HG03159 (cell line): ENCODE results near the gene SCYGR1.
"Not testable (repeated sequence)": the region's sequence is repeated elsewhere in the genome, so short reads cannot be mapped to it uniquely, and the experiment has no call there.

ENCODE experiments used
- ATAC-seq: cut with Tn5 transposase; IDR thresholded peaks from one replicate; pipeline ENCODE4 v1.9.1; 2021; ENCODE audit warnings: mild to moderate bottlenecking, moderate library complexity; ENCODE audit not compliant: unreplicated experiment

Gene SCYGR1

DNA sequence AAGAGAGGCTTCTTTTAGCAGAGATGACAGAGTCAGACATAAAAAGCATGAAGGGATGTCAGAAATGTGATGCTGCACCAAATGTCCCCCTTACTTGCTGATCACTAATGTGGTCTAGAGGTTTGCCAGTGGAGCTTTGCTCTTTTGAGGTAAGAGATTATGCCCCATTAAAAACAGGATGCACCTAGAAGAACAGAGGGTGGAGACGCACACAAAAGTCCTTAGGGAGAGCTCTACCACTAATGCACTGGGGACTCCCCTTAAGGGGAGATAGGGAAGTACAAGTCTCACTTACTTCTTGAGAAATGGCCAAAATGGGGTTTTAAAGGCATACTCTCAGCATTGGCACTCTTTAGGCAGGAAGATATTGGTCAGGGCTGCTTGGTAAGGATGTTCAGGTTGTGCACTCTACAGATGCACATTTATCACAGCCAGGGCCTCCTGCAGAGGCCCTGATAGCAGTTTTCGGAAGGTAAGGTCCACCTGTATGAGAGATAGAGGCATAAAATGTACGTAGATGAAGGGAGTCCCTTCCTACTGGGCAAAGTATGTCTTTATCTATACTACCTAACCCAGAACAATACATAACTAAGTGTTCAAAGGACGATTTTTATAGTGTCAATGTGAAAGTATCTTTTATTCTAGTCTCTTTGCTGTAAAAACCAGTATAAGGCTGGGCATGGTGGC lies 17.0 kb upstream of the SCYGR1 start:
- peak; percentile 39 for ATAC-seq

DNA sequence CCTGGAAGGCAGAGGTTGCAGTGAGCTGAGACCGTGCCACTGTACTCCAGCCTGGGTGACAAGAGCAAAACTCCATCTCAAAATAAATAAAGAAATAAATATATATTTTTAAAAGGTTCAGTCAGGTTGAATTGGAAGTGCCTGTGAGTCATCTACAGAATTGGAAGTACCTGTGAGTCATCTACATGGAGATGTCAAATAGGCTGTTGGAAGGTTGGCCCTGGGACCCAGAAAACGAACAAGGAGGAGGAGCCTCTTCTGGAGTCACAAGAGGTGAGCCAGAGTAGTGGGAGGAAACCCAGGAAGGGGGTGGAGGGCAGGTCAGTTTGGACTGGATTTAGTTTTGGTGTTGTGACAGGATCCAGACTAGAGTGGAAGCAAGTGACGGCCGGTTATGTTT lies 15.2 kb upstream of the SCYGR1 start:
- ATAC-seq: no peak

DNA sequence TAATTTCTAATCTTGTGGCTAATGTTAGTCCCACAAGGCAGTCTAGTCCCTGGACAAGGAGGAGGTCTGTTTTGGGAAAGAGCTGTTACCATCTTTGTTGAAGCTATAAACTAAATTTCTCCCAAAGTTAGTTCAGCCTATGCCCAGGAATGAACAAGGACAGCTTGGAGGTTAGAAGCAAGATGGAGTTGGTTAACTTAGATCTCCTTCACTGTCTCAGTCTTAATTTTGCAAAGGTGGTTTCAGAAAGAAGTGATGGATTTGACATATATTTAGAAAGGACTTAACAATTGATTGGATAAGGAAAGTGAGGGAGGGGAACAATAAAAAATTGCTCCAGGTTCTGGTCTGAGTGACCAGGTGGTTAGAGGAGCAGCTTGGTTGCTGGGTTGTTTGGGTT lies 14.6 kb upstream of the SCYGR1 start:
- no peak for ATAC-seq

DNA sequence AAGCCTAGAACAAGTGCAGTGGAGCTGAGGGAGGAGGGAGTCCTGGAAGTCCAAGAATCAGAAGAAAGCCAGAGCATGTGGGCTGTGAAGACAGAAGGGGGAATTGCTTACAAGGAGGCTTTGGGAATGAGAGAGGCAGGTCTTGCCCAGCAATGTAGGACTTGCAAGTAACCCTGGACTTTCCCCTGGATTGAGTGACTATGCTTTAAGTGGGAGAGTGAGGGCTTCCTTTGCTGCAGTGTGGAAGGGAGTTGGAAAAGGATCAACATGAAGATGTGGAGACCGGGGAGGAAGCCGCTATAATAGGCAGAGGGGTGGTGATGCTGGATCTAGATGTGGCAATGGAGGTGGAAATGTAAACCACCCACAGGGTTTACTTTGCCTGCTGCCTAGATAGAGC lies 13.8 kb upstream of the SCYGR1 start:
- no peak for ATAC-seq

DNA sequence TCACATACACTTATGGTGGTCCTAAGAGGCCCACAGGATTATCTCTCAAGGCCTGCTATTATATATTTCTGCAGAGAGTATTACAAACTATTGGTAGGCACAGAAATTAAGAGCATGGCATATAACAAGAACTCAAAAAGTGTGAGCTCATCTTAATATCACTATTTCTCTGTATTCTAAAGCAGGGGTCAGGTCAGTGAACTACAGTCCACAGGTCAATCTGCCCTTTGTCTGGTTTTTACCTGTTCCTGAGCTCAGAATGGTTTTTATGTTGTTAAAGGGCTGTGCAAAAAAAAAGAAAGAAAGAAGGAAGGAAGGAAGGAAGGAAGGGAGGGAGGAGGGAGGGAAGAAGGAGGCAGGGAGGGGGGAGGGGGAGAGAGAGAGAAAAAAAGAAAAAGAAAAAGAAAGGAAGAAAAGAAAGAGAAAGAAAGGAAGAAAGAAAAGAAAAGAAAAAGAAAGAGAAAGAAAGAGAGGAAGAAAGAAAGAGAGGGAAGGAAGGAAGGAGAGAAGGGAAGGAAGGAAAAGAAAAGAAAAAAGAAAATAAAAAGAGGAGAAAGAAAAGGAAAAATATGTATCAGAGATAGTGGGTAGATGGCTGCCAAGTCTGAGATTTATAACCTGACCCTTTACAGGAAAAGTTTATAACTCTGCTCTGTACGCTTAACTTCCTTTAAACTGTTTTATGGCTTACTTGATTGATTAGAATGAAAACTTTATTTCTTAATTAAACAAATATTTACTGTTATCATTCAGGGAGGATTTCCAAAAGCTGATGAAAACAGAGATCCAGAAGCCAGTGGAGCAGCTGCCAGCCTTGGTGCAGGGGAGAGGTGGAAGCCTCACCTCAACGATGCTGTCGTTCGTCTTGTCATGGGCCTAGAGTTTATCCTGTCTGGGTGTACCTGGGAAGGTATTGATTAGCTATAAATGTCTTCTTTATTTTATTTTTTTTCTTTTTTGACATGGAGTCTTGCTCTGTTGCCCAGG lies 11.2 kb upstream of the SCYGR1 start:
- no peak for ATAC-seq

DNA sequence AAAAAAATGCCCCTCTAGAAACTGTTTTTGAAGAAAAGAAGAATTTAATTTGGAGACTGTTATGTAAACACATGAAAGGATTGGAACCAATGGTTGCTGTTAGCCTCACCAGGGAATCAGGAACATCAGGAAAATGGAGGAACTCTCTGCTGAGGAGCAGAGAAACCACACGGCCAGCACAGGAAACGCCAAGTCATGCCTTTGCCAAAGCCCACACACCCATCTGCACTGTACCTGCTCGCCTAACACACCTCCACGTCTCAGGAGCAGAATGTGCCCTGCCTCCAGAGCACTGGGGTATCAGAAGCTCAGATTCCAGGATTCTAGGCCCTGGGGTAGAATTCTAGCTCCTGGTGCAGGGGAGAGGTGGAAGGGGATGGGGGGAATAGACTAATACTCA lies 9.8 kb upstream of the SCYGR1 start:
- no peak for ATAC-seq

DNA sequence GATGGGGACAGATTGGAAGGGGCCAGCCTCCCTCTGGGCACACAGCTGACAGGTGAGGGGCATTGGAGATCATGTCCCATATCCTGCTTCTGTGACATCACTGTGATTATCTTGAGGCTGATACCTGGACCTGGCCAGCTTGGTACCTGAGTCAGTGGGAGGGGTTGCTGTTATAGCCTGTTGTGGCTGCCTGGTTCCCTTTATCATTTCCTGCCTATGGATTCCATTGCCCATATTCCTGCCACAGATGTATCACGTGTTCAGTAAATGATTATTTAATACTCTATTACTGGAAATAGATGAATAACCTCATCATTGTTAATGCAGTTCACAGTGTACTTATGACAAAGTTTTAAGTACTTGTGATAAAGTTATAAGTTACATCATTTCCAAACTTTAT lies 7.8 kb upstream of the SCYGR1 start:
- ATAC-seq: no peak

DNA sequence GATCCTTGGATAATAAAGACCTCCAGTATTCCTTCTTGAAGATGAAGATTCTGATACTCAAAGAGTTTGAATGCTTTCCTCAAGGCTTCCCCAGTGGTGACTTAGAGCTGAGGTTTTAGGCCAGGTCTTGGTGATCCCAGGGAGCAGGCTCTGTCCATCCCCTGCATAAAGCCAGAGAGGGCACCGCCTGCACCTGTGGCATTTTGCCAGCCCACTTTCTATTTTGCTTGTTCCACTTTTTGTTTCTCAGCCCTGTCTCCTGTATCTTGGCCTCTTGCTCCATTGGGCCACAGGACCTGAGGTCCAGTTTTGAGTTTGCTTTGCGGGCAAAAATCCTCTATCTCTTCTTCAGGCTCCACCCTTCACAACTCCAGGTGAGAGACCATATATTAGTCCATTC lies 6.7 kb upstream of the SCYGR1 start:
- no peak for ATAC-seq

DNA sequence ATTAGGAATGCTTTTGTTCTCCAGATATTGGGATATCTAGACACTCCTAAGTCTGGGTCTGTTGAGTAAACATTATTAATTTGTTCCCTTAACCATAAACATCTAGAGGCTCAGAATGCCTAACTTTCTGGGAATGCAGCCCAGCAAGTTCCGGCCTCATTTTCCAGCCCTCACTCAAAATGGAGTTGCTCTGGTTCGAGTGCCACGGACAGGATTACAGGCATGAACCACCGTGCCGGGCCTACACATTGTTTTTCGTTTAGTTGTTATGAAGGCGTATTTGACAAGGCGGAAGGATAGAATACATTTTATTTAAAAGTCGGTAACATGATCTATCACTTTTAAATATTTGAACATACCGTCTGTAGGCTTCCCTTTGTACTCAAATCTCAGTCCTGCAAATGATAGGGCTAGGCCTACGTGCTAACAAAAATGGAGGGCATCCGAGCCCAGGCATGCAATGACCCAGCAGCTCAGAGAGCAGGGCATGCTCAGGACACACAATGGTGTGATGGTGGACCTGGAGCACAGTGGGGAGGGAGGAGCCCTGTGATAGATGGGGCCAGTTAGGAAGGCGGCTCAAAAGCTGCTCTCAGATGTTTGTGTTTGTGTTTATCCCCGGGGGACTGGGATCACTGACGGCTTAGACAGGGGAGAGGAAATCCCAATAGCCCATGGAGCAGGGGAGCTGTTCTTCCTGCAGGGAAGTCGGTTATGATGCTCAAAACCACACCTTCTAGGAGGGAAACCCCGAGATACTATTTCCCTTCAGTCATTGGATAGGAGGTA lies 2.9 kb upstream of the SCYGR1 start:
- ATAC-seq: no peak

DNA sequence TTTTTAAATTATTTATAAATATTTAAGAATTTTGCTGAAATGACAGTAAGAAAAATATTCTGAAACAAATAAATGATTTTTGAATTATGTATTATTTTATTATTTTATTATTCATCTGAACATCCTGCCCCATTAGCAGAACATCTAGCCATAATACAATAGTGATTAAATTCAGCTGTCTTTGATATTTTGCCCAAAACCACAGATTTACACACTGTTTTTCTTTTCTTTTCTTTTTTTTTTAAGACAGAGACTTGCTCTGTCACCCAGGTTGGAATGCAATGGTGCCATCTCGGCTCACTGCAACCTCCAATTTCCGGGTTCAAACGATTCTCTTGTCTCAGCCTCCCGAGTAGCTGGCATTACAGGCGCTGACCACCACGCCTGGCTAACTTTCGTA lies 1.9 kb upstream of the SCYGR1 start:
- ATAC-seq: no peak

DNA sequence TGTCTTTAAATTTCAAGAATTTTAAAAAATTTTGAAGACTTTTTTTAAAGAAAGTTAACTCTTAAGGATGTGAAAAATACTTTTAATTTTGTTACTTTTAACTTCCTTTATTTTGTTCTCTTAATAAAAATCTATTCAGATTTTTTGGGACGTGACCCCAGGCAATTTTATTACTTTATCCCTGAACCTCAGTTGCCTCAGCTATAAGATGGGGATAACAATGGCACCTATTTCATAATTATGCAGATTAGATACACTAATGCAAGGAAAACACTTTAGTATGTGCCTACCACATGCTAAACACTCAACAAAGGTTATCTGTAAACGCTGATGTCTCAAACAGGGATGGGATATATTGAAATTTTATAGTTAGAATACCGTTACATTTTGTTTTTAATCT lies 1.5 kb upstream of the SCYGR1 start:
- no peak for ATAC-seq

DNA sequence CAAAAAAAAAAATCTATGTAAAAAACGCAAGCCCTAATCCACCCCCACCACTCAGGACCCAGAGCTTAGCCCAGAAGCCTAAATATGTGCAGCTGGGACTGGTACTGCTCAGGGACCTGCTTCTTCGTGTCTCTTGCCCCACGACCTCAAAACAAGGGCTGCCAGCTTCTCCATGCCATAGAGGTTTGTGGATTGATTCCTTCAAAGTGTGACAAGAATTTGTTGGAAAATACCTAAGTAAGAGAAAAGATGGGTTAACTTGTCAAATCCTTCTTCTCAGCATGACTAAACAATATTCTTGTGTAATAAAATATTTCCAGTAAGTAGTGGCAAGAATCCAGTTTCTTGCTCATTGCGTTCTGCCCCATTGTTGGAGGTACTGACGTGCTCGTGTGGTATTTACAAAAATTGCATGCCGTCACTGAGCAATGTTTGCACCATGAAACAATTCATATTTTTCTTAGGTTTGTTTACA lies 825 bp upstream of the SCYGR1 start:
- no peak for ATAC-seq

DNA sequence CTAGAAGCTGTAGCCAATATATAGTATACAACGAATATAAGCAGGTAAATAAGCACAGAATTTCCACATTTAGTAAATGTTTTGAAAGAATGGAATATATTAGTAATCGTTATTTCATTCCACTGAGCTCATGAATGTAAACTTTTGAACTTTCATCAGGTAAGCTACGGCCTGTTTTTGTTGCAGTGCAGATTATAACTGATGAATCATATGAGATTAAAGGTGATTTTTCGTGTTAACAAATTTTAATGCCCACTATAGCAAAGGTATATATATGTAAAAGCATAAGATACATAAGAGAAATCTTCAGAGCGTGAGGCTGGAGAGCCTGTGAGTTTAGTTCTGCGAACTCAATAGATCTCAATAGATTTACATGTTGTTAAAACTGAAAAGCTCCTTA lies 1.1 kb downstream of the SCYGR1 start:
- ATAC-seq: no peak

DNA sequence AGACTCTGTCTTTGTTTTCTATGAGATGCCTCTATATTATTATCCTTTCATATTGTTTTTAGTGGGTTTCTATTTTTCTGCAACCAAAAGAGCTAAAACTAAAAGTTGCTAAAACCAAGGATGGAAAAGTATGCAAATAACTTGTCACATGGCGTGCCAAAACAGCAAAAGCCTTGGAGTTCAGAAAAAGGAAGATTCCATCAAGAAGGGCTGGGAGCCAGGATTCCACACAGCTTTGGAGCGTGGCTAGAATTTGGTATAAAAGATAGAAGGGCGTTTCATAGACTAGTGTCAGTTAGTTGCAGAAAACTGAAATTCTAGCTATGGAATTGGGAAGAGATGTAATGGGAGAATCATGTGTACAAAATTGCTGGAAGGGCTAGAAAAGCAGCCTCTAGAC lies 4.1 kb downstream of the SCYGR1 start:
- no peak for ATAC-seq

DNA sequence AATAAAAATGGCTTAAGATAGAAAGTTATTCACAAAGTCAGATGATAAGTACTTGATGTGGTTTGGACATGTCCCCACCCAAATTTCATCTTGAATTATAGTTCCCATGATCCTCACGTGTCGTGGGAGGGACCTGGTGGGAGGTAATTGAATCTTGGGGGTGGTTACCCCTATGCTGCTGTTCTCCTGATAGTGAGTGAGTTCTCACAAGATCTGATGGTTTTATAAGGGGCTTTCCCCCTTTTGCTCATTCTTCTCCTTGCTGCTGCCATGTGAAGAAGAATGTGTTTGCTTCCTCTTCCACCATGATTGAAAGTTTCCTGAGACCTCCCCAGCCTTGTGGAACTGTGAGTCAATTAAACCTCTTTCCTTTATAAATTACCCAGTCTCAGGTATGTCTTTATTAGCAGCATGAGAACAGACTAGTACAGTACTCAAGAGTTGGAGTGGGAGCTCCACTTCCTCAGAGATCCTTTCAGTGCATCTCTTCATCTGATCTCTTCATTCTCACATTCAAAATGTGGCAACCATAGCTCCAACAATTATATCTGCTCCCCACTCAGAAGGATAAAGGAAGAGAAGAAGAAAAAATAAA lies 5.4 kb downstream of the SCYGR1 start:
- not testable (repeated sequence) for ATAC-seq

DNA sequence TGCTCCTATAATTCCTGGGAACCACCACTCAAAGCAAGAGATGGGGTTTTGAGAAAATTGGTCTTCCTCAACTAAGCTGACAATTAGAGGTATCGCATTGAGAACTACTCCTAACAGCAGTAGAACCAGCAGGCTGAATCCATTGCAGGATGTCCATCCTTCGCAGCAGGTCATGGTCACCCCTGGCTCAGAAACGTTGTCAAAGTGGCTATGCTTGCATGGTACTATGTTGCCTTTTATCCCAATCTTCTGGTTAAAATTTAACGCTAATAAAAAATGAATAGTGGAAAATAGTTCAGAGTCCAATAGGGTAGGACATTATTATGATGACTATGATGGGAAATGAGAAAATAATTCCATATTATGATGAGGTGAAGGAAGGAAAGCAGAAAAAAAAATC lies 8.7 kb downstream of the SCYGR1 start, which contains the start of gene TM4SF20:
Gene TM4SF20, minus strand, starts transcription at position 212 of the 400 bp plus-strand sequence. Its CDS starts 38 bp downstream, at position 174.
- ATAC-seq: no peak

DNA sequence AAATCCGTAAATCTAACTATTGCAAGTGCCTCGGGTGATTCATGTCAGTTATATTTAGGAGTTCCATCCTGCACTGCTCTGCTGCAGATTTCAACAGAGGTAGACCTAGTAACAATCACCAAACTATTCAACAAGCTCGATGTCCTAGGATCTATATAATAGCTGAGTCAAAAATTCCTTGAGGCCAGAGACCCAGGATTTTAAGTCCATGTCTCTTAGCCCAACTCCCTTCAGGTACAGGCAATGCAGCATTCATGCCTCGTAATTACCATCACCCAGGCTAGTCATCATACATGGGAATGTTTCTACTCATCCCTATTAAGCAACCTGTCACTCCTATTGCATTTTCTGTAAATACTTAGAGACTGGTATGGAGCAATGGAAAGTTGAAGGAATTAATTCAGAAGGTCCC lies 9.4 kb downstream of the SCYGR1 start:
- ATAC-seq: no peak

DNA sequence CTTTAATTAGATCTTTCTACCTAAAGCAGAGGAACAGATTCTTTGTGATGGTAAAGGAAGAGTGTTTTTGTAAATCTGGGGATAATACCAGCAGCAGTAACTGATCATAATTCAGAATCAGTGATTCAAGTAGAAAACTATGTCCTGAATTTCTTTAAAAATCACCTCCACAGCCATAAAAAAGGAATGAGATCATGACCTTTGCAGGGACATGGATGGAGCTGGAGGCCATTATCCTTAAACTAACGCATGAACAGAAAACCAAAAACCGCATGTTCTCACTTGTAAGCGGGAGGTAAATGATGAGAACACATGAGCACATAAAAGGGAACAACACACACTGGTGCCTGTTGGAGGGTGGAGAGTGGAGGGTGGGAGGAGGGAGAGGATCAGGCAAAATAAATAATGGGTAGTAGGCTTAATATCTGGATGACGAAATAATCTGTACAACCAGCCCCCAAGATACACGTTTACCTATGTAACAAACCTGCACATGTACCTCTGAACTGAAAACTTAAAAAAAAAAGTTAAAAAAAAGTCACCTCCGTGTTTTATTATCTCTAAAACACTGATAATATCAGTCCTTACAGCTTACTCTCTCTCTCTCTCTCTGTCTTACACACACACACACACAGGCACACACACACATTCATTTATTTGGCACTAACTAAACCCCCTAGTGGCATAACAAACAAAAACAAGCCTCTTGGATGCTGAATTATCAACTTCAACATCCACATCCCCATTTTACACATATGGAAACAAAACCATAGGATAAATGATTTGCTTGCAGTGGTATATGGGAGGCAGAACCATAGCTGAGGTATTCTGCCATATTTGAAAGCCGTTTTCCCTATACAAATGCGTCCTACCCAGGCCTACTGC lies 10.0 kb downstream of the SCYGR1 start:
- no peak for ATAC-seq

DNA sequence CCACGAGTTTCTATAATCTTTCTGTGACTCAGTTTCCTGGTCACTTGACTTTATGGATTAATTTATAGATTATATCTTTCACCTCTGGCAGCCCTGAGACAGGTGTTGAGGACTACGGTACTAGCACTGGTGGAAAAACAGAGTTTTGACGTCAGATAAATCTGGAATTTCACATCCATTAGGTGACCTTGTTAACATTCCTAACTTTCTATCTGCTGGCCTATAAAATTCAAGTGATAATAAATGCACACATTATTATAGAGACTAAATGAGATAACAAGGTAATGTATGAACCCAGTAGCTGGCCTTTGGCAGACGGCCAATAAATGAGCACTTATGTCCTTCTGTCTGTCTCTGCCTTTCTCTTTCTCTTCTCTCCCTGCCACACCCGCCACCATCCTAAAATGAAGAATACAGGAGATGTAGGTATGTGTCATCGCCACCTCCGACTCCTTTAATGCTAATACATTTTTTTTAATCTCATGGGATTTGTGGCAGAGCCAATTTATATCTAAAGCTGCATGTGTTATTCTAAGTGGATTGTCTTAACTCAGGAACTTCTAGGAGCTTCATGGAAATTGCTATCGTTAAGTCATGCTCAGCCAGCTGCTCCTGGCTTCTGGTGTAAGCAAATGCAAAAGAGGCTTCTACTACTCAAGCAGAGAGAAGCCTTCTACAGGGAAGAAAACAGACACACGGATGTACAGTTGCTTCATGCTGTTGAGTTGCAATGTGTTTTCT lies 10.9 kb downstream of the SCYGR1 start:
- no peak for ATAC-seq
